GM18858 (cell line): Measurements from ENCODE around the gene PHACTR2.

ENCODE experiments used
- ATAC-seq: cut with Tn5 transposase; IDR thresholded peaks from one replicate; pipeline ENCODE4 v1.9.1; 2021; ENCODE audit not compliant: unreplicated experiment

PHACTR2 gene

DNA sequence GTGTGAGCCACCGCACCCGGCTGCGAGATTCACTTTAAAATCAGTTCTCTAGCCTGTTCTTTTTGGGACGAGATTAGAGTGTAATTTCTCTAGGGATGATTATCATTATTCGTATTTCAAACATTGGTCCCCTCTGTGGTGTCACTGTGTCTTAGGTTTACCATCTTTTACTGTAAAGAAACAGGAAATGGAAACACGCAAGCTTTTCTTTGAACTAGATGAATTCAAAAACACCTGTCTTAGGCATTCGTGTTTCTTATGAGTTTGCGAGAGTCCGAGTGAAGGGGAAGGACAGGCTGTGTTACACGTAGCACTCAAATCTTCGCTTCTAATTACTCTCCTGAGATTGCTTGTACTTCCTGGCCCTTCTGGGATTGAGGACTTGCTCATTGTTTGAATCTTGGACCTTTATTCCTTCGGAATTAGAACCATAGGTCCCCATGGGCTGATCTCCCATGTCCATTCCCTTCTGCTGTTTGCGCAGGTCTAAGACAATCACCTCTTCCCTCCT lies 61.6 kb downstream of the PHACTR2 start:
- ATAC-seq: no peak

DNA sequence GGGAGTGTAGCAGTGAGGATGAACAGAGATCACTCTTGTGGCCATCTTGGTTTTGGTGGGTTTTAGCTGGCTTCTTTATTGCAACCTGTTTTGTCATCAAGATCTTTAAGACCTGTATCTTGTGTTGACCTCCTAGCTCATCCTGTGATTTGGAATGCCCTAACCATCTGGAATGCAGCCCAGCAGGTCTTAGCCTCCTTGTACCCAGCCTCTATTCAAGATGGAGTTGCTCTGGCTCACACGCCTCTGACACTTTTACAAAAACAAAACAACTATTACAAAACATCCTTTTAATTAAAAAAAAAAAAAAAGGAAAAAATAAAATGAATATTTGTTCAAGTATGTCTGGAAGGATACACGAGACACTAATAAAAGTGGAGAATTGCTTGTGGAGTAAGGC lies 62.4 kb downstream of the PHACTR2 start:
- ATAC-seq: no peak

DNA sequence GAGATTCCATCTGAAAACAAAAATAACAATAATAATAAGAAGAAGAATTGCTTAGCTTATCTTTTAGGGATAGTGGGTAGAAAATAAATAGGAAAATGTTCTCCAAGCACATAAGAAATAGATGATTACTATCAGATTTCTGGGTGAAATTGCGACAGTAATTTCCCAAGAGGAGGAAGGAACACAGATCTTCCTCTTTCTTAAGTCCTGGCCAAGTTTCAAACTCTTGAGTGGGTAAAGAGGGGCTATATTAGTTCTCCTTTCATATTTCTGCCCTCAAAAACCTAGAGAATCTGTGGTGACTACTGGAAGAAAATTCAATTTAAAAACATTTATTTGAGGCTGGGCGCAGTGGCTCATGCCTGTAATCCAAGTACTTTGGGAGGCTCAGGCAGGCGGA lies 63.7 kb downstream of the PHACTR2 start:
- no peak for ATAC-seq

DNA sequence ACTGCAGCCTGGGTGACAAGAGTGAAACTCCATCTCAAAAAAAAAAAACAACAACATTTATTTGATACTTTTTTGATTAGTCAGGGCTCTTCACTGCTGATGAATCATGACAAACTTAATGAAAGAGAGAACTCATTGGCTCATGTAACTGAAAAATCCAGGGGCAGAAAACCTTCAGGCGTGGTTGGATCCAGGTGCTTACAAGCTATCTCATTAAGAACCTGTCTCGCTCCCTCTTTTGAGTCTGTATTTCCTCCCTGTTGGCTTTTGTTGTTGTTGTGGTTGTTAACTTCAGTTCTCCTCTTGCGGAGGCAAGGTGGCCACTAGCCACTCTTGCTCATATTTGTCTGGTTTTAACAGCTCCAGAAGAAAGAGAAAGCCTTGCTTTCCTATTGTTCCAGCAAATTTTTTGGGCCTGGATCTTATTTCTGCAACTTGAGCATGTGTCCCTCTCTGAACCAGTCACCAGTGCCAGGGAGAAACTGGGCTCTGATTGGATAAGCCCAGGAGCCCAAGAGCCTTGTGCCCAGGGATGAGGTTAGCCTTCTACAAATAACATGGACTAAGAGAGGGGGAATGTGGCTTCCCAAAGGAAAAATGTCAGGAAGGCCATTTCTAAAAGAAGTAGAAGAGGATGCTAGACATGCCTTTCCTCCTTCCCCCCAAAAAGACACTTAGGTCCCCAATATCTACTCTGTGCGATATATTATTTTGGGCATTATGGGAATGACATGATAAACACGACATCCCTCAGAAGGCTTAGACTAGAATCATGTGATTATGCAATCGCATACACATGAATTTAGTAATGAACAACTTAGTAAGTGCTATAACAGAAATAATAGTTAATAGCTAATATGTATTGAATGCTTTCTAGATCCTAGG lies 64.5 kb downstream of the PHACTR2 start:
- no peak for ATAC-seq

DNA sequence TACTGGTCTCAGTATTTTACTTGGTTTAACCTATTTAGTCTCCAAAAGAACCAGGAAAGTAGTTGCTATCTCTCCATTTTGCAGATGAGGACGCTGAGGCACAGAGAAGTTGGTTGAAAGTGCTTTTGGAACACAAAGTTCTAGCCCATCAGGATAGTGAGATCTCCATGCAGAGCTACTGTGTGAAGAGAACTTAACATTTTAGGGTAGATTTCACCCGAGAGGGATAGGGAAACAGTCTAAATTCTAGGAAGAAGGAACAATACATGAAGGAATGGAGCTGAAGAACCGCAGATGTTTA lies 65.1 kb downstream of the PHACTR2 start:
- ATAC-seq: no peak

DNA sequence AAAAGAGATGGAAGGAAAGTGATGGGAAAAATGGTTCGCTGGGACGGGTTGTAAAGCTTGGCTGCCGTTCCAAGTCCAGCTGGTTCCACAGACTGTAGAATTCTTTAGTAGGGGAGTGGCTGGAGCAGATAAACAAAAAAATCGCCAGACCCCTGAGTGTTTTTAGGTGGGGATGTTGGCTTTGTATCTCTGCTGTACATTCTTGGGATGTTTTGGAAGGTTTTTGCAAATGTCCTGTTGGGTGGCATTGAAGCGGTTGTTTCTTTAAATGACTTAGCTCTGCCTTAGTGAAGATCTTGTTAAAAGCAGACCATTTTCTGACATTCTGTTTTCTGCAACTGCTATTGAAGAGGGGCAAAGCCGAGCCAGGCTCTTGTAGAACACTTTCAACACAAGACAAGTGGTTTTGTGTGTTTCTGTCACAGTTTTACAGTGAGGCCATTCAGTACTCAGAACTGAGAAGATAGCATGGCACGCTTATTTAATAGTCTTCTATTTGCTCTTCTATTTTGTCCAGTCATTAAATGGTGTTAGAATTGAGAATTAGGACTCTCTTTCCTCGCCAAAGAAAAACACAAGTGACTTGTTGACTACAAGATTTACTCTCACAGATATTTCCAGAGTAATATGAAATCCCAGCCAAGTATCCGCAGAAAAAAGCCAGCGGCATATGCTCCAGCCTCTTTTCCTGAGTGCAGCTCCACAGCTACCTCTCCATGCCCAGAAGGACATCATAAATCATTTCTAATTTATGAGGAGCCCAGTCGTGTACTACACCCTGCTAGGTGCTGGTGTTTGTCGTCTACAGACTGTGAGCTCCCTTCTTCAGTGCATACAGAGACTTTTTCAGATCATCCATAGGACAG lies 65.8 kb downstream of the PHACTR2 start:
- no peak for ATAC-seq

DNA sequence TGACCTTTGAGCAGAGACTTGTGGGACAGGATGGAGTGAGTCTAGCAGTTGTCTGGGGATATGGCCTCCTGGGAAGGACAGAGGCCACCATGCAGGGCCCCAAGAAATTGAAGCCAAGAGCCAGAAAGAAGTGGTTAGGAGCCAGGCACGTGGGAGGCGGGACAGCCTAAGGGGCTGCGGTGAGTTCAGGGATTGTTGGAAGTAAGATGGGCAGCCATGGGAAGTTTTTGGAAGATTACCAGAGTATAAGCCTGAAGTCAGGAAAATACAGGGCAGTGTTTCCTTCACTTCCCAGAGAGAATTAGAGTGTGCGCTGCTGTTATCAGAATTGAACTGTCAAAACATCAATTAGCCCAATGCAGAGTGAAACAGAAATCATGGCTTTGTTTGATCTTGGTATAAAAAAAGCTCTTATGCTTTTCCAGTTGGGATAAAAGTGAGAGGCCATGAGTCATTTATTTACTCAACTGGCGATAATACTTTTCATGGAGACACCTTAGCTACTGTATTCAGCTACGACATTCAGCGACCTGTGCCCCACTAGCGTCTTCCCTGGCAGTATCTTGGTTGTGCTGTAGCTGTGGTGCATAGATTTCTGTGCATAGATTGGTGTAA lies 66.9 kb downstream of the PHACTR2 start:
- no peak for ATAC-seq

DNA sequence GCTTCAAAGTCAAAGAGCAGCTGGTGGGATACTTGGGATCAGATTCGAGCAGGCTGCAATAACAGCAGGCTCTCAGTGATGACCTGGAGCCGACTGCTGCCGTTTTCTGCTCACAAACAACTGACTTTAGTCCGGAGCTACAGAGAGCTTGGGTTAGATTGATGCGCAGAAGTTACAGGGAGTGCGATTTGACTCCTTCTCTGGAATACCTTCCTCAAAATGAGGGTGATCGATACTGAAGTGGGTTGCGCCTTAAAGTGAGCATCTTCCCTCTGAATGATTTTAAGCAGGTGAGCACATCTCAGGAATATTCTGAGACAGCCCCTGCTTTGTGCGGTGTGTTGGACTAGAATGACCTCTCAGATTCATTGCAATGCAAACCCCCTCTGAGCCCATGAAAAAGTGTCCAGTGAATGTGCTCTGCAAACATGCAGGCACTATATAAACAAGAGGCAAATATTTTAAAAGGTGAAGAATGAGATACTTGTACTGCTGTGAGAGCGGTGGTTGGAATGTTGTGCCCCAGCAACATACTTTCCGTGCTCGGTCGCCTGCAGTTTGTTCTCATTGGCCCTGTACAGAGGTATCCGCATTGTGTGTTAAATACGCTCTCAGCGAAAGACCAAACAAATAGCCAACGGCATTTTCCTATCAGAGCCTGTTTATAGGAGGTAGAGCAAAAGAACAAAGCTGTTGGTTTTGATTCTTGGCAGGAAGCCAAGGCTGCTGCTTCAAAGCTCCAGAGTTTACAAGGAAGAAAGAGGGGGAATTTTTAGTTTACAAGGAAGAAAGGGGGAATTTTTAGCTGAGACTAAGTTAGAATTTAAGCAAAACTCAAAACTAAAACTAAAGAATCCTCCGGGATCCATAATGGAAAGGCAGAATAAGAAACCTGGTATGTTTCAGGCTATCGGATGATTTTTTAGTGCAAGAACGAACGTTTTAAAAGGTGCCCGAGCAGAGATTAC lies 67.7 kb downstream of the PHACTR2 start:
- no peak for ATAC-seq

DNA sequence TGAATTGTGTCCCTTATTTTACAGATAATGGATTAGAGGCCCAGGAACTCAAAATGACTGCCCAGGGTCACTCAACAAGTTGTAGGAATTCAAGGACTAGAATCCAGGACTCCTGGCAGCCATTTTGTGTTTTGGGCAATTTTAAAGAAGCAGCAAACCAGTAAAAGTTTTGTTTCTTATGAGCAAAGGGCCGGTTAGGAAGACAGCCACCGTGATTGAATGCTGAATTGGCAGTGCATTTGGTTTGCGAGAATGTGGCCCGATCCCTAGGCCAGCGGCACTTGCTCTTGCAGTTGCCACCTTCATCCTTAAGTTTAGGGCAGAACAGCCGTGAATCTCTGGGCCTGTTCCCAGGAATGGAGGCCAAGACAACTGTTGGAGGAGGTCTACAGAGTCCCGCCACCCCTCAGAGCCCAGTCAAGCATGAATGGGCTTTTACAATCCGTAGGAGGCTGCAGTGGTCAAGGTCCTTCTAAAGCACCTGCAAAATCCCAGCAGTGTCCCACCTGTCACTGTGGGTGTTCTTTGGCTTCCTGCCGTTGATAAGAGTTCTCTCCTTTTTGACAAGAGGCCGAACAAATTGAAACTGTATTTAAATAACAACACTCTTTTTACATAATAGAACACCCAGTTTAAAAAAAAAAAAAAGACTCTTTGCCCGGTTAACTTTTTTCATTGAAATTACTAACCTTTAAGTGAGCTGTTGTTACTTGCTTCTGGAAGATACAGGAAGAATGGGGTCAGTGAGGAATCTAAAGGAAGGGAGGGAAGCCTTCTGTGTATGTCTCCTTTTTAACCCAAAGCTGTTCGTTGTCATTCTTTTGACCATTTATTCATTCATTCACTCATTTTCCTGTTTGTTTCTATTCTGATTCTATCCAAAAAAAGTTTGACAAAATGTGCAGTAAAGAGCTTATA lies 68.7 kb downstream of the PHACTR2 start:
- ATAC-seq: no peak

DNA sequence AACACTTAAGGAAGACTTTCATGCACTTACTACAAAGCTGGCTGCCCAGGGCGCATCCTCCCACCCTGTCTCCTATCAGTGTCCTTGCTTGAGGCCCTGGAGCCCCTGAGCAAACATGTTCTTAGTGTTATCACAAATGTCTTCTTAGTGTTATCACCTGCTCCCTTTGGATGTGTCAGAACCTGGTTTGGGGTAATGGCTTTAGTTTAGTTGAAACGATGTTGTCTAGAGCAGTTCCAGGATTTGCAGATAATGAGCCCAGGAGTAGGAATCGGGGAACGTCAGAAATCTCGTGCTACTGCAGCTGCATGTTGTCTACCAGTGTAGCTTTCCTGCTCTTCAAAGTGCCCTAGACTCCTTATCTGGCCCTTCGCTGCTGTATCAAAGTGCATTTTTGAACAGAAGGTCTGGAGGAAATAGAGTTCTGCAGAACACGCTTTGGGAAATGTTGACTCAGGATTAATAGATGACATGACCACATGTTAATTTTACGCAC lies 69.6 kb downstream of the PHACTR2 start:
- ATAC-seq: no peak

DNA sequence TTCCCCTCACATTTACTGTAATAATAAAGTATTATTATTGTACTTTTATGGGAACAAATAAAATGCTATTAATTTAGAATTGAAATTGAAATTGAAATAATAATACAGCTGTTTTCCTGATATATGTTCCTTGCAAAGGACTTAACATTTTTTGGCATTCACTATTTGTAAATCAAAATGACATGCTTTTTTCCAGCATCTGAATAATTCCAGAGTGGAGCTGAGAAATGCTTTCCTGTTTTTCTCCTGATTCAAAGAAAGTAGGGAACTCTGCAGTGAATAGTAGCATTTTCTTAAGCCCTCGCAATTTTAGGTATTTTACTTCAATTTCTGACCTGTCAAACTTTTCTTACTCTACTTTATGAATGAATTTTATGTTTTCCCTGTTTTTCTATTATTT lies 72.1 kb downstream of the PHACTR2 start:
- no peak for ATAC-seq

DNA sequence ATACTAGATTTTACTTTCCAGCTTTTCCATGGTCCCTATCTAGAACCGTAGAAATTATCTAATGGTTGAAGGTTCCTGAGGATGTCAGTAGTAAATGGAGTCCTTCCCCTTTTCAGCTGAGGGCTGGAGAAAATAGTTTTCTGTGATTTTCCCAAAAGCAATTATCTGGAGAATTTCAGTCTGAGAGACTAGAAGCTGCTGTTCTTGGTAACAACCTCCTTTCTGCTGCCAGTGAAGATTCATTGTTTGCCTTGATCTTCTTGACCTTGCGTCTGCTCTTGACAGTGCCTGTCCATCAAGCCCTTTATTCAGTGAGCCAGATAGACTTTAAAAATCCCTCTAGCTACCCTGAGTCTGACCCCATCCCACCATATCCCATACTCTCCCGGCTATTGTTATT lies 73.1 kb downstream of the PHACTR2 start:
- ATAC-seq: no peak

DNA sequence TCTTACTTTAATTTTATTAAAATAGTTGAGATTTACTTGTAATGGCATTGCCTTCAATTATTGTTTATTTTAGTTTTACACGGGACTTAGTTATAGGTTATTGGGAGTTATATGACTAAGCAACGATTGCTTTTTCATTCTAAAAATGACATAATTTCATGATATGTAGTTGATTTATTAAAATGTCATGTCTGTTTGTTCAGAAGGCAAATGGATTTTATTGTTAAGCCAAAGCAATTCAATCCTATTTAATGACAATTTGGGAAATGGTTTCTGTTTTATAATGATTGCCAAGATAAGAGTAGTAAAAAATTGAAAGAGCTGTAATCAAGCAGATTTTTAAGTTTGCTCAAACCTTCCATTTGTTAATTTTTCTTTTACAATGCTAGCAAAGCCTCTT lies 74.7 kb downstream of the PHACTR2 start:
- ATAC-seq: no peak

DNA sequence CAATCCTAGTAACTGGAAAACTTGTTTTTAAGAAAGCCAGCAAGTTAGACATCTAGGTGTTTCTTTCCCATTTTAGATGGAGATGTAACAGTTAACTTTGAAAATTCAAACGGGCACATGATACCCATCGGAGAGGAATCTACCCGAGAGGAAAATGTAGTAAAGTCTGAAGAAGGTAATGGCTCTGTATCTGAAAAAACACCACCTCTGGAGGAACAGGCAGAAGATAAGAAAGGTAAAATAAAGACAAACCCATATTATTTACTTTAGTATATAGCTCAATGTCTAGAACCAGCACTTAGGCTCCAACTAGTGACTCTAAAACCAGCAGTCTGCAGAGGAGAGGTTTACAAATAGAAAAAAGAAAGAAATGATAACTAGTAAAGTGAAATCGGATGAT lies 75.9 kb downstream of the PHACTR2 start:
- no peak for ATAC-seq

DNA sequence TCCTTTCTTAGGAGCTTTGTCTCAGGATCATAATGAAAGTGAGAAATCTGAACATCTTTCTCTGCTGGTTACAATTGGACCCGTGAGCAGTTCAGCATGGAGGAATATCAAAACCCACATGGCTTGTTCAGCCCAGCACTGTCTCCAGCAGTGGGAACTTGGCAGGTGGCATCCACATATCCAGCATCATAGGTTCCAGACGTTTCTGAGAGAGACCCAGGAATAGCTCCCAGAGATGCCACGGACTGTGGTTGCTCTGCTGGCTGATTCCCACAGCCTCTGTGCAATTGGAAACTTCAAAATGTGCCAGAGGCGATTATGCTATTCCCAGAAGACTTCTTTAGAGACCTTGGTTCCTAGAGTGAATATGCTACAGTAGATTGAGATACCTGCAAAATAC lies 76.4 kb downstream of the PHACTR2 start:
- no peak for ATAC-seq

DNA sequence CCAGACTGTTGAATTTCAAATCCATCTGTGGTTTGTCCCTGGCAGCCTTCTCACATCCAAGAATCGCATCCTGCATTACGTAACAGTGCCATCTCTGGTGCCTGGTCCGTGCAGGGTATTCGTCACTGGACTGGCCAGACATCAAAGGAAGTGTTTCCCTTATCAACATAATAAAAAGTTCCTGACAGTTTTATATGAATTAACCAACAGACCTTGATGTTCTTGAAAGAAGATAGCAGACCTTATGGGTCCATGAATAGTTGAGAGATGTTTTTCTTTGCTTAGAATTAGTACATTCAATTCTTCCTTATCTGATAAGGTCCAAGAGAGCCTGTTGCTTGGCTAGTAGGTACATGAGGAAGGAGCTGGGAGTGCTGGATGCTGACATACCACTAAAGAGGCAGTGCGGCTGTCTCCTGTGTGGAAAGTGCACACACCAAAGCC lies 77.6 kb downstream of the PHACTR2 start:
- no peak for ATAC-seq

DNA sequence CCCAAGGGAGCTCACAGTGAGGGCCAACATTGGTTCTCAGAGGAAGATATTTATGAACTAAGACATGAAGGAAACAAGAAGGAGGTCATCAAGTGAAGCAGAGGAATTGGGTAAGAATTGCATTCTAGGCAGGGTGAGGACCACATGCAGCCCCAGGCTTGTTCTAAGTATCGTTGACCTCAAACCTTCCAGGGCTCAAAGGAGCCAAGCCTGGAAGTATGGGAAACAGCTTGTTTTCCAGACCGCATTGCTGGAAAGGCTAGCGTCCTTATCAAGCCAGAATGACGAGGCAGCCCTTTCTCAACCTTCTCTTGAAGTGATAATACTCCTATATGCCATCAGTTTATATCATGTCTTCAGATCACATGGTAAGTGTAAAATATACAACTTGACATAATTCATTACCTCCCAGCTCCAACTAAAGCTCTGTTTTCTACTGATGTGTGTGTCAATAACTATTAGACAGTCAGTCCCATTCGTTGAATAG lies 79.6 kb downstream of the PHACTR2 start:
- no peak for ATAC-seq

DNA sequence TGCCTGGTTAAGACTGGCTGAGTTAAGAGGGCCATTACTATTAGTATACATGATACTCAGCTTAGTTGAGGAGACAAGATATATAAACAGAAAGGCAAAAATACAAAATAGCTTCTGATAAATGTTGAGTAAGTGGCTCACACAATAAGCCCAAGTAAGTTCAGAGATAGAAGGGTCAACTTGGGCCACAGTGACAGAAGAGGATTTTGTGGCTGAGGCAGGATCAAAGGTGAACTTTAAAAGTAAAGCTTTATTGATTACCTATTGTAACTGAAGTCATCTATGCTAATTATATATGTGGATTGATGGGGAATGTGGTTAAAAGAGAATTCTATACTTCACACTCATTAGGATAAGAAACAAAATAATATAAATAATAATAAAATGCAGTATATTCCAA lies 80.8 kb downstream of the PHACTR2 start:
- ATAC-seq: no peak

DNA sequence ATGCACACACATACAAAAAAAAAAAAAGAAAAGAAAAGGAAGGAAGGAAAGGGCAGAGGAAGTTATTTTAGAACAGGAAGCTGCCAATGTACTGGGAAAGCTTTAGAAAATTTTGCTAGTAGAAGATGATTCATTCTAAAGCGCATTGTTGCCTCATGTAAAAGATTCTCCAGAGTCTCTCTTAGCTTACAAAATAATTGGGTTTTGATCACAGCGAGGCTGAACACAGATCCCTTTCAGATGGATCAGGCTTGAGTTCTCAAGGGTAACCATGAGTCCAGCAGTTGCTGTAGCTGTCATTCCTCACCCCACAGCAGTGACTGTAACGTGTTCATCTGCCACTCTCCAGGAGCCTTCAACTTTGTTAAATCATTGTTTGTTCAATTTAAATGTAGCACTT lies 81.9 kb downstream of the PHACTR2 start:
- no peak for ATAC-seq
